ENCODE data around the gene TSHR.
A peak's percentile ranks its signal among the peaks of the same experiment; 100 is the strongest.

Gene TSHR

DNA sequence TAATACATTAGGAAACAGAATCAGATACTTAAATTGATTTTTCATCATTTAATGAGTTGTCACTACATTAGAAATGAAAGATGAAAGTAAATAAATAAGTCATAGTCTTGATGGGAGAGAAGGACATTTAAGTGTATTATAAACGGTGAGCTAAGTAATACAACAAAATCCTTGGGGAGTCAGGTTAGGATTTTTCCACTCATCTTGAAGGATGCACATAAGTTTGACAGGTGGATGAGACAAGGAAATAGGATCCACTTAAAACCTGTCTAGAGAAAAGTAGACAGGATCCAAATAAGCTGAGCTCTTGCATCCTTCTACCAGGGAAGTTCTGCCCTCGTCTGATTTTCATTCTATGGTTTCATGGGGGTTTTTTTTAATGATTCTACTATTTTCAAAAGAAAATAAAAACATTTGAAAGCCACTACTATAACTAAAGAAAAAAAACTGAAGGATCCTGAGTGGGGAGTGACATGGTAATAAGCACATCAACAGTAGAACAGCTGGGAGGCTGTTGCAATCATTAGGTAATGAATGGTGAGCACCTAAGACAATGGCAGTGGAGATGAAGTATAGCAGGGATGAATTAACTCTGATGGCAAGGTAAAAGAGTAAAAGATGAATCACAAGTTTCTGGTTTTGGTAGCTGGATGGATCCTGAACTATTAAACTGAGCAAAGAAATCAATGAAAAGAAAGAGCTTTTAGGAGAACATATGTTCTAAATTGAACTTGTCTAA lies 30.9 kb upstream of the TSHR start (continued):
- TF ChIP-seq, protein P1, sequence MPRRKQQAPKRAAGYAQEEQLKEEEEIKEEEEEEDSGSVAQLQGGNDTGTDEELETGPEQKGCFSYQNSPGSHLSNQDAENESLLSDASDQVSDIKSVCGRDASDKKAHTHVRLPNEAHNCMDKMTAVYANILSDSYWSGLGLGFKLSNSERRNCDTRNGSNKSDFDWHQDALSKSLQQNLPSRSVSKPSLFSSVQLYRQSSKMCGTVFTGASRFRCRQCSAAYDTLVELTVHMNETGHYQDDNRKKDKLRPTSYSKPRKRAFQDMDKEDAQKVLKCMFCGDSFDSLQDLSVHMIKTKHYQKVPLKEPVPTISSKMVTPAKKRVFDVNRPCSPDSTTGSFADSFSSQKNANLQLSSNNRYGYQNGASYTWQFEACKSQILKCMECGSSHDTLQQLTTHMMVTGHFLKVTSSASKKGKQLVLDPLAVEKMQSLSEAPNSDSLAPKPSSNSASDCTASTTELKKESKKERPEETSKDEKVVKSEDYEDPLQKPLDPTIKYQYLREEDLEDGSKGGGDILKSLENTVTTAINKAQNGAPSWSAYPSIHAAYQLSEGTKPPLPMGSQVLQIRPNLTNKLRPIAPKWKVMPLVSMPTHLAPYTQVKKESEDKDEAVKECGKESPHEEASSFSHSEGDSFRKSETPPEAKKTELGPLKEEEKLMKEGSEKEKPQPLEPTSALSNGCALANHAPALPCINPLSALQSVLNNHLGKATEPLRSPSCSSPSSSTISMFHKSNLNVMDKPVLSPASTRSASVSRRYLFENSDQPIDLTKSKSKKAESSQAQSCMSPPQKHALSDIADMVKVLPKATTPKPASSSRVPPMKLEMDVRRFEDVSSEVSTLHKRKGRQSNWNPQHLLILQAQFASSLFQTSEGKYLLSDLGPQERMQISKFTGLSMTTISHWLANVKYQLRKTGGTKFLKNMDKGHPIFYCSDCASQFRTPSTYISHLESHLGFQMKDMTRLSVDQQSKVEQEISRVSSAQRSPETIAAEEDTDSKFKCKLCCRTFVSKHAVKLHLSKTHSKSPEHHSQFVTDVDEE (CRISPR knock-in tag; IDR thresholded peaks at IDR 0.05), result no peak
- TF ChIP-seq CSRNP3 (CRISPR knock-in tag; IDR thresholded peaks at IDR 0.05), result no peak

DNA sequence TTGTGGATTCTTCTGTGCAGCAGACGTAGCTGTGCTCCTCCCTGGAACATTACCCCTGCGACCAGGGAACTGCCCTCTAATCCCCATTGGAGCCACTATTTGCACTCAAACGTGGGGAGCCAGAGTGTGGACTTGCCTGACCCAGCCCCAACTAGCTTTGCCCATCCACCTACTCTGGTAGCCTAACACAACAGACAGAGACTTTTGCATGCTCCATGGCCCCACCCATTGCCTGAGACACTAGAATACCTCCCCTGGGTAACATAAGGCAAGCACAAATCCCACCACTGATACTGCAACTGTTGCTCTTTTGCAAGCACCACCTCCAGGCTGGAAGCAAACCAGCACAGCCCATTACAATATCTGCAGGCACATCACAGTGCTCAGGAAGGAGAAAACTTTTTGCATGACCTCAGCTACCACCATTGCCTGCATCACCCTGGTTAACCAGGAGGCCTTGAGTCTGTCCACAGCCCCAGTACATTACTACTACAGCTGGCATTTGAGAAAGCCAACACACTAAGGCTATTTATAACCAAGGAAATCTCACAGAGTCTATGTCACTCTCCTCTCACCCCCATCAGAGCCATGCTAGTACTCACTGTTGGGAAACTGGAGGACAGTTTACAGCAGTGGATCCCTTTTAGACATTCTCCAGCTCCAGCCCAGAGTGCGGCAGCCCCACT lies 28.9 kb upstream of the TSHR start:
- TF ChIP-seq ZC3H10 (CRISPR knock-in tag; IDR thresholded peaks at IDR 0.05), result no peak
- TF ChIP-seq, protein P2, sequence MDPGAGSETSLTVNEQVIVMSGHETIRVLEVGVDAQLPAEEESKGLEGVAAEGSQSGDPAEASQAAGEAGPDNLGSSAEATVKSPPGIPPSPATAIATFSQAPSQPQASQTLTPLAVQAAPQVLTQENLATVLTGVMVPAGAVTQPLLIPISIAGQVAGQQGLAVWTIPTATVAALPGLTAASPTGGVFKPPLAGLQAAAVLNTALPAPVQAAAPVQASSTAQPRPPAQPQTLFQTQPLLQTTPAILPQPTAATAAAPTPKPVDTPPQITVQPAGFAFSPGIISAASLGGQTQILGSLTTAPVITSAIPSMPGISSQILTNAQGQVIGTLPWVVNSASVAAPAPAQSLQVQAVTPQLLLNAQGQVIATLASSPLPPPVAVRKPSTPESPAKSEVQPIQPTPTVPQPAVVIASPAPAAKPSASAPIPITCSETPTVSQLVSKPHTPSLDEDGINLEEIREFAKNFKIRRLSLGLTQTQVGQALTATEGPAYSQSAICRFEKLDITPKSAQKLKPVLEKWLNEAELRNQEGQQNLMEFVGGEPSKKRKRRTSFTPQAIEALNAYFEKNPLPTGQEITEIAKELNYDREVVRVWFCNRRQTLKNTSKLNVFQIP (CRISPR knock-in tag; IDR thresholded peaks at IDR 0.05; ENCODE audit: borderline replicate concordance, low read depth), result no peak
- TF ChIP-seq, protein P3, sequence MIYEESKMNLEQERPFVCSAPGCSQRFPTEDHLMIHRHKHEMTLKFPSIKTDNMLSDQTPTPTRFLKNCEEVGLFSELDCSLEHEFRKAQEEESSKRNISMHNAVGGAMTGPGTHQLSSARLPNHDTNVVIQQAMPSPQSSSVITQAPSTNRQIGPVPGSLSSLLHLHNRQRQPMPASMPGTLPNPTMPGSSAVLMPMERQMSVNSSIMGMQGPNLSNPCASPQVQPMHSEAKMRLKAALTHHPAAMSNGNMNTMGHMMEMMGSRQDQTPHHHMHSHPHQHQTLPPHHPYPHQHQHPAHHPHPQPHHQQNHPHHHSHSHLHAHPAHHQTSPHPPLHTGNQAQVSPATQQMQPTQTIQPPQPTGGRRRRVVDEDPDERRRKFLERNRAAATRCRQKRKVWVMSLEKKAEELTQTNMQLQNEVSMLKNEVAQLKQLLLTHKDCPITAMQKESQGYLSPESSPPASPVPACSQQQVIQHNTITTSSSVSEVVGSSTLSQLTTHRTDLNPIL (CRISPR knock-in tag; IDR thresholded peaks at IDR 0.05; ENCODE audit: low read depth), result no peak
- no peak for TF ChIP-seq ZNF8 (CRISPR knock-in tag; IDR thresholded peaks at IDR 0.05)
- TF ChIP-seq, protein P1 (CRISPR knock-in tag; IDR thresholded peaks at IDR 0.05), result no peak
- no peak for TF ChIP-seq ZNF70 (CRISPR knock-in tag; IDR thresholded peaks at IDR 0.05)
- TF ChIP-seq PPARA (CRISPR knock-in tag; IDR thresholded peaks at IDR 0.05; ENCODE audit: borderline replicate concordance), result no peak
- no peak for TF ChIP-seq ARNTL (CRISPR knock-in tag; IDR thresholded peaks at IDR 0.05; ENCODE audit: borderline replicate concordance, low read depth)
- TF ChIP-seq TOX (CRISPR knock-in tag; IDR thresholded peaks at IDR 0.05; ENCODE audit: borderline replicate concordance), result no peak
- no peak for TF ChIP-seq ZFP3 (CRISPR knock-in tag; IDR thresholded peaks at IDR 0.05)
- TF ChIP-seq TCF4 (CRISPR knock-in tag; IDR thresholded peaks at IDR 0.05; ENCODE audit: borderline replicate concordance), result no peak
- no peak for TF ChIP-seq RARB (CRISPR knock-in tag; IDR thresholded peaks at IDR 0.05)
- TF ChIP-seq, protein P4, sequence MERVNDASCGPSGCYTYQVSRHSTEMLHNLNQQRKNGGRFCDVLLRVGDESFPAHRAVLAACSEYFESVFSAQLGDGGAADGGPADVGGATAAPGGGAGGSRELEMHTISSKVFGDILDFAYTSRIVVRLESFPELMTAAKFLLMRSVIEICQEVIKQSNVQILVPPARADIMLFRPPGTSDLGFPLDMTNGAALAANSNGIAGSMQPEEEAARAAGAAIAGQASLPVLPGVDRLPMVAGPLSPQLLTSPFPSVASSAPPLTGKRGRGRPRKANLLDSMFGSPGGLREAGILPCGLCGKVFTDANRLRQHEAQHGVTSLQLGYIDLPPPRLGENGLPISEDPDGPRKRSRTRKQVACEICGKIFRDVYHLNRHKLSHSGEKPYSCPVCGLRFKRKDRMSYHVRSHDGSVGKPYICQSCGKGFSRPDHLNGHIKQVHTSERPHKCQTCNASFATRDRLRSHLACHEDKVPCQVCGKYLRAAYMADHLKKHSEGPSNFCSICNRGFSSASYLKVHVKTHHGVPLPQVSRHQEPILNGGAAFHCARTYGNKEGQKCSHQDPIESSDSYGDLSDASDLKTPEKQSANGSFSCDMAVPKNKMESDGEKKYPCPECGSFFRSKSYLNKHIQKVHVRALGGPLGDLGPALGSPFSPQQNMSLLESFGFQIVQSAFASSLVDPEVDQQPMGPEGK (CRISPR knock-in tag; IDR thresholded peaks at IDR 0.05; ENCODE audit: borderline replicate concordance), result no peak
- no peak for TF ChIP-seq OSR1 (CRISPR knock-in tag; IDR thresholded peaks at IDR 0.05)
- no peak for TF ChIP-seq ESRRG (CRISPR knock-in tag; IDR thresholded peaks at IDR 0.05)
- no peak for TF ChIP-seq CSRNP3 (CRISPR knock-in tag; IDR thresholded peaks at IDR 0.05)
- no peak for TF ChIP-seq SNAI2 (CRISPR knock-in tag; IDR thresholded peaks at IDR 0.05)
- peak; percentile 32; the same call in 2 of the 3 replicates for ATAC-seq

All from SK-N-SH treated with all-trans-retinoic acid at 6 μM for 48 hours (cell line).